Measurements from ENCODE around the gene LRIF1. TPM values are rescaled to one million over a fixed set of nuclear protein-coding genes. Genes with fewer than 3 reads are reported as not detected.
A peak's percentile ranks its signal among the peaks of the same experiment; 100 is the strongest.
"Not testable (repeated sequence)": the region's sequence is repeated elsewhere in the genome, so short reads cannot be mapped to it uniquely, and the experiment has no call there.

The LRIF1 gene
- 25.7 and 27.4 TPM in 2 replicates for polyA plus RNA-seq (2014; cell fraction: cytosol; rRNA removed)
- 11.9 and 12.1 TPM in 2 replicates for polyA plus RNA-seq (2014; cell fraction: nucleus; rRNA removed)

- DNase-seq (ENCODE audit: low spot score), result peak; percentile 99
Measured at GRCh38 chr1:110963691-110964454, at the start of gene LRIF1. LRIF1 (minus strand) TSS chr1:110963922; CDS start chr1:110963688, 234 bp downstream.

DNA sequence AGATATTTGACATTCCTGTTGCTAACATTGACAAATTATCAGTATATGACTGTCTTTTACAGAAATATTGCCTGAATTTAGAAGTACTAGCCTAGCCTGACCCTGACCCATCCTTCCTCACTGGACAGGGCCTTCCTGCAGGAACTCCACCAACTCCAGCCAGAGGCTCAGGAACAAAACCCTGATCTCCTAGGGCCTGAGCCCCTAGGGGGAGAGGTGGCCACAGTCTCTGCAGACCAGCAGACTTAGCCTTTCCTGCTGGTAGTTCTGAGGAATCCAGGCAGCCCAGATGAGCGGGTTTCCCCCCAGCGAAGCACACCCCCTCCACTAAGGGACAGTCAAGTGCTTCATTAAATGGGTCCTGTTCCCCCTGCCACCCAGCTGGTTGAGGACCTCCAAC lies 44.3 kb upstream of the LRIF1 start:
- DNase-seq (ENCODE audit: low spot score), result no peak

- DNase-seq (ENCODE audit: low spot score), result no peak
Measured at GRCh38 chr1:111006556-111006955, 42.8 kb upstream of the LRIF1 start.

- not testable (repeated sequence) for DNase-seq (ENCODE audit: low spot score)
Measured at GRCh38 chr1:110999607-111000006, 35.9 kb upstream of the LRIF1 start.

- DNase-seq (ENCODE audit: low spot score), result not testable (repeated sequence)
Measured at GRCh38 chr1:110992329-110992728, 28.6 kb upstream of the LRIF1 start.

- not testable (repeated sequence) for DNase-seq (ENCODE audit: low spot score)
Measured at GRCh38 chr1:110991295-110991694, 27.6 kb upstream of the LRIF1 start.

- no peak for DNase-seq (ENCODE audit: low spot score)
Measured at GRCh38 chr1:110990541-110990940, 26.8 kb upstream of the LRIF1 start.

GRCh38 chr1:110986407-110986891 lies 22.7 kb upstream of the LRIF1 start:
- no peak for DNase-seq (ENCODE audit: low spot score)

DNA sequence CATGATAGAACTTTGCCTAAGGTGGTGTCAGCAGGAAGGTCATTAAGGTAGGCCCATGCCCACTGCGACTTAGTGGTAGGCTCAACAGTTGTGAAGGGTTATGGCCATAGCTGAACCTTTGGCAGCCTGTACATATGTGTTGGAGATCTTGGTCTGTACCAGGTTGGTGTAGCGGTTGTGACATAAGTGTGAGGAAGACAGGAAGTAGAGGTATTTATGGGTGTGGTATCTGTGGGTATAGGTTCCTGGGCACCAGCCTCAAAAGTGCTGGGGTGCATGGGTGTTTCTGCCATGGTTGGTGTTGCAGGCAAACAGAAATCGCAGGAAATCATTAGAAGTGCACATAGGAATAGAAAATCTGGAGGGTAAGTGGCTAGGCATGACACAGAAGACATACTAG lies 18.6 kb upstream of the LRIF1 start:
- DNase-seq (ENCODE audit: low spot score), result no peak

DNA sequence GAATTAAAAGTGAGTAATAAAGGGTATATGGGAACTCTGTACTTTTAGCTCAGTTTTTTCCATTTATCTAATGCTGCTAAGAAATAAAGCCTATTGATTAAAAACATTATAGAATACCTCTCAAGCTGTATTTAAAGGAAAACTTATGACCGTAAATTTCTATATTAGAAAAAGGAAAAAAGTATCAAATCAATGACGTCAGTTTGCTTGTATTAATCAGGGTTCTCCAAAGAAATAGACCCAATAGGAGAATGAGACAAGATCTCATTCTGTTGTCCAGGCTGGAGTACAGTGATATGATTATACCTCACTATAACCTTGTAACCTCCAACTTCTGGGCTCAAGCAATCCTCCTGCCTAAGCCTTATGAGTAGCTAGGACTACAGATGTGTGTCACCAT lies 15.4 kb upstream of the LRIF1 start:
- DNase-seq (ENCODE audit: low spot score), result no peak

DNA sequence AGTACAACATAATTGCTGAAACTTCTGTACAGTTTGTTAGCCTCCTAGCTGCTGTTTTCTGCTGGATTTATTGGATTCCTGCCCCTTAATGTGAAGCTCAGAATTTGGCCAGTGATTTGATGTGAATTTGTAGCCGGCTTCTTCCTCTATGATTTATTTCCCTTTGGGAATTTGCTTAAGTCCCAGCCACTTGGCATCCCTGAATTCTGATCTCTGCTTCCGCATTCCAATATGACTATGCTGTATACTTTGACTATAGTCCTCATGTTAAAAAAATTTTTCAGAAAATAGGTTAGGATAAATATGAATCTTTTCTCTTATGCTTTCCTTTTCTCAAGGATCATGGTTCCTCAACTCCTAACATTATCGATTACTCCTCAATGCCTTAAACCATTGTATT lies 12.4 kb upstream of the LRIF1 start:
- DNase-seq (ENCODE audit: low spot score), result no peak

DNA sequence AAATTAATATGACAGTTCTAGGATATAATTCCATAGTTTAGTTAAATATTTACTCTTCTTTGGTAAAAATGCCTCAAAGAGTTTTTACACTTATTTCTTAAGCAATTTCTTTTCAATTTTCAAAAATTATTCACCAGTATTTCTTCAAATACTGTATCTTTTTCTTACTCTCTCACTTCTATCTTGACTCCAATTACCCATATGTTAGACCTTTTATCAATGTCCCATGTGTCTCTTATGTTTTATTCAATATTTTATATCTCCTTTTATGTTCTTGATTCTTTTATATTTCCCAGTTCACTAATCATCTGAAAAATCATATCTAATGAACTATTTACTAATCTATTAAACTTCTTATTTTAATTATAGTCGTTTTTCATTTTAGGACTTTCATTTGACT lies 11.5 kb upstream of the LRIF1 start:
- no peak for DNase-seq (ENCODE audit: low spot score)

GRCh38 chr1:110967256-110967655 lies 3.5 kb upstream of the LRIF1 start:
- no peak for DNase-seq (ENCODE audit: low spot score)

DNA sequence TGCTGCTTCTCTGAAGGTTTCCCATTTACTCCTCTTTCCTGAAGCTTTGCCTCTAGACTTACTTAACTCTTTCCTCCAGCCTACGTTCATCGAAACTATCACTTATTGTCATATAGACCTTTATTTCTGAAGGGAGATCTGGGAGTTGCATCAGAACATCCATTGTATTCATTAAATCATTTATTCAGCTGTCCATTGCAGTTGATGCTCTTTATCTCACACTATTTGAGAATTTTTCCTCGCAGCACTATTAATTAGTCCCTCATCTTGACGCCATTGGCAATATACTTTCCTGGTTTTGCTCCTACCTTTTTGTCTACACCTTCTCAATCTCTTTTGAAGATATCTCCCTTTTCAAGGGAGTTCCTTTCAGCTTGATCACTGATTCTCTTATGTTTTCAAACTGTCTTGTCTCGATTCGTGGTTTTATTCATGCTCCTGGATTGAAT lies 757 bp upstream of the LRIF1 start:
- DNase-seq (ENCODE audit: low spot score), result no peak

DNA sequence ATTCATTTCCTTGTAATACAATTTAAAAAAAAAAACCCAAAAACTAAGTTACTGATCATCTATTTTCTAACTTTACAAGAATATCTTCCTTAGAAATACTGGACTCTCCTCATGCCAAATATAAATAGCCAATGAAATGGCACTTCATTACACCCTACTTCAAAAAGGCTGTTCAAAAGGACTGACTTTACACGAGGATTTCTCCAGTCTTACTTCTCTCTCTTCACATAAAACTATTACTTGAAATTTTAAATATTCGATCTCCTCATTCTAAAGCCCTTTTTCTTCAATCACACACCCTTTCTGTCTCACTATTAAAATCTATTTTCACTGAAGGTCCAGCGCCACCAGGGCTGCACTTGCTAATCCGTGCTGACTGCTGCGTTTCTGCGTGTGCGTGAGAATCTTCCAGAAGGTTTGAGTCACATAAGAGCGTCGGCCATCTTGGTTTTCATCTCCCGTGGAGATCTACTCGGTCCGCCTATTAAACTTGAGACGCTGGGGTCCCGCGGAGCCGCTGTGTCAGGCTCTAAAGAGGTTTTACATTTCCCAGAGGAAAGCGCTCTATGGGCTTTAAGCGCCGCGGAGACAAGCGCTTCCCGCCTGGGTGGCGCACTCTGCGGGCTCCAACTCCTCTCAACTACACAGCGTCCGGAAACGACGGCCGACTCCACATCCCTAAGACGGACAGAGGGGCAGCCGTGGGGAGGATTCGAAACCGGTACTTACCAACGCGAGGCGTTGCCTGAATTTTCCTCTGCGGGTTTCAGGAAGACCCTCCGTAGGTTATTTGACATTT lies 631 bp downstream of the LRIF1 start:
- peak; percentile 84 for DNase-seq (ENCODE audit: low spot score)

- no peak for DNase-seq (ENCODE audit: low spot score)
Measured at GRCh38 chr1:110961902-110962301, 1.8 kb downstream of the LRIF1 start.

DNA sequence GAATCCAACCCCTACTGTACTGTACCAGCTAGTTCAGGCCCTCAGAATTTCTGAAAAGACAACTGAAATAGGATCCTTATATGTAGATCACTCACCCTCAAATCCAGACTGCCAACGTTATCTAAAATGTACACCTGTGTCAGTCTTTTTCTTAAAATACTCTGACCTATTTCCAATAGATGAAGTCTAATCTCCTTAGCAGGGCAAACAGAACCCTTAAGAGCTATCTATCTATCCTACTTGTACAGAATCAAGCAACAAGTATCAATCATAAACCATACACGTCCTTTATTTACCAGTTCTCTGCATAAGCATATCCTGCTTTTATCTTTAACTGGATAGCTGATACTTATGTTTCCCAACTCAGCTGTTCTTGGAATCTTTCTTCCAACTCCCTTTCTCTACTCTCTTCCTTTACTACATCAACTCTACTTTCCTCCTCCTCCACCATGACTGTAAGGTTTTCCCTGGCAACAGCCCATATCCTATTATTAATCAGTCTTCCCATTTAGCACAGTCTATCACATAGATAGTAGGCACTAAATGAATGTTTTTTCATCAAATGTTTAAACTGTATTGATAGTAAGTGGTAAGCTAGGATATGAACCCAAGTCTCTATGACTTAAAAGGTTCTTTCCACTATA lies 2.8 kb downstream of the LRIF1 start:
- no peak for DNase-seq (ENCODE audit: low spot score)

DNA sequence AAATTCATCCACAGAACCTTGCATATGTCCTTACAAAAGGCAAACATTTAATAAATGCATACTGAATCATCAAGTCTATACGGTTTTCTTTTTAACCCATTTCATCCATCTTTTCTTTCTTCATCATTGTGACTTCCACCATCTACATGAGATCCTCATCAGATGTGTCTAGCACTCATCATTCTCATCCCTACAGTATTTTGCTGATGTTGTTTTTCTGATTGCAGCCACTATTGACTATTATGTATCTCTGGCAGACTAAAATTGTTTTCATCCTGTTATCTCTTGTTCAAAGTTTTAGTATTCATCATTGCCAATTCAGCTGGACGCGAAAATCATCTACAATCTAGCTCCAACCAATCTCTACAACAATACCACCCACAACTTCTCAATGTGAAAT lies 5.9 kb downstream of the LRIF1 start:
- DNase-seq (ENCODE audit: low spot score), result no peak

DNA sequence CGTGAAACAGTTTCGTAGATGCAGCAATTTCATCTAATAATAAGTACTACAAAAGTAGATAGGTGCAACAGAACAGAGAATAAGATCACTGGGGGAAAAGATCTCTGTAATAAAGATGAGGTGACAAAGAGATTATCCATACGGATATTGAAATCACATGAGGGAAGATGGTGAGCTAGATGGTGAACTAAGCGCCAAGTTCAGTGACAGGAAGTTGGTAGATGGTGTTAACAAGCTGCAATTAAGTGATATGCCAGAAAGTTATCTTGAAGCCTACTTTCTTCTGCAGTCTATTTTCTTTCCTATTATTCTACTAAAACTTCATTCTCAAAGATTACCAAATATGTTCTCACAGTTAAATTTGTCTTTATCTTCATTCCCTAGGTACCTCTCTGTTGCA lies 7.1 kb downstream of the LRIF1 start:
- DNase-seq (ENCODE audit: low spot score), result no peak

DNA sequence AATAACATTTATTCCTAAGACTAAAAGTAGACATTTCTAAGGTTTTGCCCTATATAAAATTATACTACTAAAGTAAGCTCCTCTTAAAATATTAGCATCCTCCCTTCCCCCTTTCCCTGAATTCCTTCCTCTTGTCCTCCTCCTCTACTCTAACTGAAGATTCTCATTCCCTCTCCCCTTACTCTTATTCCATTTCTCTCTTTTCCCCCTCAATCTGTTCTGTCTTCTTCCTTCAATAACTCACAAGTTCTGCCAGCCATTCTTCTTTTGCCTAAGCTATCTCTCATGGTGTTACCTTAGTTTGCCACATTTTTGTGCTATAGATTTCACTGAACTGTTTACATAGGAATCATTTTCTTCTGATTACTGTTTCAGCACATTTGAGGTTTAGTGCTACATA lies 10.7 kb downstream of the LRIF1 start:
- no peak for DNase-seq (ENCODE audit: low spot score)

GRCh38 chr1:110952031-110952430 lies 11.7 kb downstream of the LRIF1 start:
- DNase-seq (ENCODE audit: low spot score), result no peak

- no peak for DNase-seq (ENCODE audit: low spot score)
Measured at GRCh38 chr1:110951161-110951560, 12.6 kb downstream of the LRIF1 start.

Data from SK-N-DZ (cell line).